ENCODE data around the gene GMEB1.
"Not testable (repeated sequence)": the region's sequence is repeated elsewhere in the genome, so short reads cannot be mapped to it uniquely, and the experiment has no call there.

GMEB1 gene

DNA sequence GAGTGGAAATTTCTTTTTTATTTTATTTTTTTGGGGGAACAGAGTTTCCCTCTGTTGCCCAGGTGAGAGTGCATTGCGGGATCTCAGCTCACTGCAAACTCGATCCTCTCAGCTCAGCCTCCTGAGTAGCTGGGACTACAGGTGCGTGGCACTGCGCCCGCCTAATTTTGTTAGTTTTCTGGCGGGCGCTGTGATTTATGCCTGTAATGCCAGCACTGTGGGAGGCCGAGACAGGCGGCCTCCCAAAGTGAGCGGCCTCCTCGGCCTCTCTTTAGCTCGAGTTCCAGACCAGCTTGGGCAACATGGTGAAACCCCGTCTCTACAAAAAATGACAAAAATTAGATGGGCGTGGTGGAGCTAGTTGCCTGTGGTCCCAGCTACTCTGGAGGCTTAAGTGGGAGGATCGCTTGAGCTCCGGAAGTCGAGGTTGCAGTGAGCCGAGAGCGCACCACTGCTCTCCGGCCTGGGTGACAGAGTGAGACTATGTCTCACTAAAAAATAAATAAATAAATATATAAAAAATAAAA is 2.7 kb downstream of the GMEB1 start:
- no peak for DNase-seq

DNA sequence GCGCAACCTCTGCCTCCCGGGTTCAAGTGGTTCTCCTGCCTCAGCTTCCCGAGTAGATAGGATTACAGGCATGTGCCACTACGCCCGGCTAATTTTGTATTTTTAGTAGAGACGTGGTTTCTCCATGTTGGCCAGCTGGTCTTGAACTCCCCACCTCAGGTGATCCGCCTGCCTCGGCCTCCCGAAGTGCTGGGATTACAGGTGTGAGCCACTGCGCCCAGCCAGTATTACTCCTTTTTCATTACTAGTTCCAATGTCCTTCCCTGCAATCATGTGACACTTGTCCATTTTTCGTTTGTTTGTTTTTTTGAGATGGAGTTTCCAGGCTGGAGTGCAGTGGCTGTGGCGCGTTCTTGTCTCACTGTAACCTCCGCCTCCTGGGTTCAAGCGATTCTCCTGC is 4.4 kb downstream of the GMEB1 start:
- not testable (repeated sequence) for DNase-seq

DNA sequence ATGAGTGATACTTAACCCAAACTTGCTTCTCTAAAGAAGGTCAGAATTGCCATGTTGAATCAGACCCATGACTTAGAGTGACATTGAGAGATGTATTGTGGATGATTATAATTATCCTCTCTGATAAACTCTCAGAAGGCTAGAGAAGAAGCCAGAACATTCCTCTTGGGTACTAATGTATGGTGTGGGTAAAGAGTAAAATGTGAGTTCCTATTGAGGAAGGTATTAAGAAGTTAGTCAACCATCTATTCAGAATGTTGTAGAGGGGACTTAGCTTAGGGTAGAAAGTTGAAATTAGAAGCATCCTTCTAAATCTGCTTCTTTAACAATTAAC is 7.3 kb downstream of the GMEB1 start:
- no peak for DNase-seq

DNA sequence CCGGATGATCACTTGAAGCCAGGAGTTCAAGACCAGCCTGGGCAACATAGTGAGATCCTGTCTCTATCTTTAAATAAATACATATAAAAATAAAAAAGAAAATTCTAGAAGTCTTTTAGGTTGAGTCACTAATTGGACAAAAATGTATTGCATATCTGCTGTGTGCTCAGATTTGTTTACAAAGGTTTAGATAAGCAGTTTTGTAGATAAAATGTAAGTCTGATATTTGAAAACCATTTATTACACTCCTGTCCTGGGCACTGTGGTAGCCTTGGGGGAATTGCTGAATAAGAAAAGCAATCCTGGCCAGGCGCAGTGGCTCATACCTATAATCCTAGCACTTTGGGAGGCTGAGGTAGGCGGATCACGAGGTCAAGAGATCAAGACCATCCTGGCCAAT is 11.6 kb downstream of the GMEB1 start:
- no peak for DNase-seq

DNA sequence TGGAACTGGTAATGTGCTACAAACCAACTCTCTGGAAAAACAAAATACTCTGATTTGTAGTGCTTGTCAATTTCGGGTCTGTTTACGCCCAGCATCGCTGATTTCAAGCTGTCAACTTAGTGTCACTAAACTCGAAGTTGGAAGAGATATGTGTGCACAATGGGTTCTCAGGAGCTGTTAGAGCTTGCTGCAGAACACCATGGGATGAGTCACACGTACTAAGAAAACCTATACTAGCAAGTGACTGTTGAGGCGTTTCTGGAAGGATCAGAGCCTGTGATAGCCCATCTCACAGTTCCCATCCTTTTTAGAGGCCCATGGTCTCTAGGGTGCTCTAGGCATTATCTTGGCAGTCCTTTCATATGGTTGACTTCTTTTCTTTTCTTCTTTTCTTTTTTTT is 14.3 kb downstream of the GMEB1 start:
- no peak for DNase-seq

DNA sequence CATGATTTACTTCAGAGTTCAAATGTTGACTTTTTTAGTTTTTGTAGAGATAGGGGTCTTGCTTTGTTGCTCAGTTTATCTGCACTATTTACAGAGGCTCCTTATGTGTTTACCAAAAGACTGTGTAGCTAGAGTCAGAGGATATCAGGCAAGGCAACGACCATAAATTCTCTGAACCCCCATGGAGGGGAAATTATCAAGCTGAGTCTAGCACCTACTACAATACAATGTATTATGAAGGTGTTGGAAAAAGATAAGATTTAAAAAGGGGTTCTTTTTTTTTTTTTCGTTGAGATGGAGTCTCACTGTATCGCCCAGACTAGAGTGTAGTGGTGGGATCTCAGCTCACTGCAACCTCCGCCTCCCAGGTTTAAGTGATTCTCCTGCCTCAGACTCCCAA is 16.4 kb downstream of the GMEB1 start:
- DNase-seq, result no peak

DNA sequence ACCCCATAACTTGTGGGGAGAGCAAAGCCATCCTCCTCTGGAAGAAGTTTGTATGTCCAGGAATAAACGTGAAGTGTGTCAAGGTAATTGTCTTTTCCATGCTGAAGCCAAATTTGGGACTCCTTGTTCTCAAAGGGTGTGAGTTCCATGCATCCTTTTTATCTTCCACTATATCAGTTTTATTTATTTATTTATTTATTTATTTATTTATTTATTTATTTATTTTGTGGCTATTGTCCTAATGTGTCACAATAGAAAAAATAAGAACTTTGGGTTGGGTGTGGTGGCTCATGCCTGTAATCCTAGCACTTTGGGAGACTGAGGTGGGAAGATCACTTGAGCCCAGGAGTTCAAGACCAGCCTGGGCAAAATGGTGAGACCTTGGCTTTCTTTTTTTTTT is 23.0 kb downstream of the GMEB1 start:
- DNase-seq, result not testable (repeated sequence)

DNA sequence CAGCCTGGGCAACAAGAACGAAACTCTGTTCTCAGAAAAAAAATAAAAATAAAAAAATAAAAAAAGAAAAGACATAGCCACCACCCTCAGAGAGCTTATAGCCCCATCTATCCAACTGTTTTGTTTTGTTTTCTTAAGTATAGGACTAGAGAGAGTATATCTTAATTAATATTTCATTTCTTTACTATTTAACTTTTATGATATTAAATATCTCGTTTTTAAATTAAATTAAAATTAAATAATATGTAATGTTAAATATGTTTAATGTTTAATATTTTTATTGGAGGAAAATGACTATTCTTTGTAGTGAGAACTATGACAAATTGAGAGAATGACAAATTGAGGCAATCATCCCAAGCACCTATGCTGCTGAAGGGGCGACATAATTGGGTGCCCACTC is 35.0 kb downstream of the GMEB1 start:
- no peak for DNase-seq

DNA sequence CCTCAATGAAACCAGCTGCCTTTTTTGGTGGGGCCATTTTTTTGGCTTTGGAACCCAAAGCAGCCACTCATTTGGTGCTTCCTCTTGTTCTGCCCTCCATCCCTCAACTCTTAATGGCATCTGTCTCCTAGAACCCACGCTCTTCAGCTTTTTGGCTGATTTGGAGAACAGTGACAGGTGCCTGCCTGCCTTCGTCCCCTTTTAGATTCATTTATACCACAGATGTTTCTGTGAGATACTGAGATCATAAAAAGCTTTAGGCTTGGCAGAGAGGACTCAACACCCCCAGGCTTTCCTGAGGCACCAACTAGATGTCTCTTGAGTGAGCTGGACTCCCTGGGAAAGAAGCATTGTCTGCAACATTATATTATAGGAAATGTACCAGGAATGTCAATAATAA is 47.8 kb downstream of the GMEB1 start:
- no peak for DNase-seq

DNA sequence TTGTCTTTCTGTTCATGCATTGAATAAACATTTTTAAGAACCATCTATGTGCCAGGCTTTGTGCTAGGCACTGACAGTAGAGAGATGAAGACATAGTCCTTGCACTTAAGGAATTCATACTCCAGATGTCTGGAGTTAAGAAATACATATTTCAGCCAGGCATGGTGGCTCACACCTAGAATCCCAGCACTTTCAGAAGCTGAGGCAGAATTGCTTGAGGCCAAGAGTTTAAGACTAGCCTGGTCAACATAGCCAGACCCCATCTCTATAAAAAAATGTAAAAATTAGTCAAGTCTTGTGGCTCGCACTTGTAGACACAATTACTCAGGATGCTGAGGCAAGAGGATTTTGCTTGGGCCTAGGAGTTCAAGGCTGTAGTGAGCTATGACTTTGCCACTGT is 49.6 kb downstream of the GMEB1 start:
- no peak for DNase-seq

DNA sequence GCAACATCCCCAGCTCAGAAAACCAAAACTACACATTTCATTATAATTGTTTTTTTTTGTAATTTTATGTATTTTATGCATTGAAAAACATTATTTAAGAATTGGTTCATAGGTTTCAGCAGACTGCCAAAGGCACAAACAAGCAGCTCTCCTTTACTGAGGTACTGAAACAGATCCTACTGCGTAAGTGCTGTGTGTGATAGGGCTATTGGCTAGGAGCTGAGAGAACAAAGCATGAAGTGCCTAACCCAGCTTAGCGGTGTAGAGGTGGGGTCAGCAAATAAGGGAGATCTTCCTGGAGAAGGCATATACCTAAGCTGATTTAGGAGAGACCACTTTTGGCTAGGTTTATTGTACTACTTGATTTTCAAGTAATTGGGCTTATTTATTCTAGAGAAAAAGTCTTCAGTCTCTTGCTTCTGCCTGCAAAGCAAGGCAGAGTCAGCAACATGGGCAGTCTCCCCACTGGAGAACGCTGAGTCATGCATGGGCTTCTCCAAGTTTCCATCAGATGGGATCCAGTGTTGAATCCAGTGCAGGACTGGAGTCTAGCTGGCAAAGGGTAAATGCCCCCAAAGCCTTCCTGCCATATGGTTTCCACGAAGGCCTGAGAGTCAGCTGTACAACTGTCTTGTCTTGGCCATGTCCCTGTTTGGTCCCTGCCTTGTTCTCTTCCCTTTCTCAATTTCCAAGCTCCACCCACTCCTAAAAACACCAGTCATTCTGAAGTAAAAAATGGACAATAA is 50.2 kb downstream of the GMEB1 start:
- DNase-seq, result no peak

DNA sequence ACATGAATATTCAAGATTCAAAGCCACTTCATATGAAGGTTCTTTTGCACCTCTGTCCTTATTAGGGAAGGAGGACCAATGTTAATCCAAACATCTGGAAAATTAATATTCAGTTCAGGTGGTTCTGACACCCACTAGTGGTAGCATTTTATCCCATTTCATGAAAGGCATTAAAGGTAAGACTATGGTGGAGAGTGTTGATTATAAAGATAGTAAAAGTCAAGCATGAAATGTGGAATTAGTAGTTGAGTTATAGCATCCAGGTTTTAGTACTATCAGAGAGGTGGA is 50.7 kb downstream of the GMEB1 start:
- DNase-seq, result no peak

DNA sequence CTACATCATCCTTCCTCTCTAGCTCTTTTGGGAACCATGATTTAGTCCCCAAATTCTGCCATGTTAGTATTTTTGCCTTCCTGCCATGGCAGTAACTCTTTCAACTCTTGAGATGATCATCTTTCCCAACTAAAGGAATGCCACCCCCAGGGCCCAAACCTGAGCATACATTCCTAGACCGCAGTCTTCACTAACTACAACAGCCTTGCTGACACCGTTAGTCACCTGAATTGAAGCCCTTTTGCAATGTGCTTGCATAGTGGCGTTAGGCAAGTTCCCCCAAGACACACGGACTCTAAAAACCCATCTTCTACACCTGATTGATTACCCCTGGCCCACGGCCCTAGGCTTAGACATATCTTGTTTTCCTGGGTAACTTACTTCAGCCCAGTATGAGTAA is 51.8 kb downstream of the GMEB1 start:
- DNase-seq, result no peak

DNA sequence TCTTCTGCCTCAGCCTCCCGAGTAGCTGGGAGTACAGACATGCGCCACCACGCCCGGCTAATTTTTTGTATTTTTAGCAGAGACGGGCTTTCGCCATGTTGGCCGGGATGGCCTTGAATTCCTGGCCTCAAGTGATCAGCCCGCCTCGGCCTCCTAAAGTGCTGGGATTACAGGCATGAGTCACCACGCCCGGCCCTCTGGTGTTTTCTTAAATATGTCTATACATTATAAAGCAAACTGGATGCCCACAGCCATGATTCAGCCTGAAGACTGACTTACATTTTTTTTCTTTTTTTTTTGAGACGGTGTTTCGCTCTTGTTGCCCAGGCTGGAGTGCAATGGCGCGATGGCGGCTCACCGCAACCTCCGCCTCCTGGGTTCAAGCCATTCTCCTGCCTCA is 53.3 kb downstream of the GMEB1 start:
- not testable (repeated sequence) for DNase-seq

DNA sequence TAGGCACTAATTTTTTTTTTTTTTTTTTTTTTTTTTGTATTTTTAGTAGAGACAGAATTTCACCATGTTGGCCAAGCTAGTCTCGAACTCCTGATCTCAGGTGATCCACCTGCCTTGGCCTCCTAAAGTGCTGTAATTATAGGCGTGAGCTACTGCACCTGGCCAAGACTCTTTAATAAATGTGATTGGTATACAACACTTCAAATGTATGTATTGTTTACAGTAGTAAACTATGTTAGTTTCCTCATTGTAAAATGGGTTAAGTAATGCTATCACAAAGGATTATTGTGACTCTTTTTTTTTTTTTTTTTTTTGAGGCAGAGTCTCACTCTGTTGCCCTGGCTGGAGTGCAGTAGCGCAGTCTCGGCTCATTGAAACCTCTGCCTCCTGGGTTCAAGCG is 56.8 kb downstream of the GMEB1 start:
- not testable (repeated sequence) for DNase-seq

DNA sequence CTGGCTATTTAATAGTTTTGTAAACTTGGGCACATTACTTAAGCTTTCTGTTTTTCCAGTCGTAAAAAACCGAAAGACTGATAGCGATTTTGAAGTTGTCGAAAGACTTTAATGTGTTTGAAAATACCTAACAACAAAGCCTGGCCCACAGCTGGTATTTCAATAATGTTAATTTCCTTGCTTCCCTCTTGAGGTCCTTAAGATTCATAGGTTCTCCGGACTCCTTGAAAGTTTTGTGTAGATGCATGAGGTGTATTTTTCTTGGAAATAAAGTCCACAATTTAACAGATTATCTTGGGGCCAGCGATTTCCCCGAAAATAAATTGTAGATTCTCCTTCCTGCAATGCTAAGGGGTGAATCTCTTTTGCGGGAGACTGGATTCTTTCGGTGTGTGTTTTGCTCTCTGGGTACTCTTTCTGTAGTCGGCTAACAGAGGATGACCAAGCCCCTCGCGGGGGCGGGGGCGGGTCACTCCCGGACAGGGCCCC is 67.4 kb downstream of the GMEB1 start:
- no peak for DNase-seq

DNA sequence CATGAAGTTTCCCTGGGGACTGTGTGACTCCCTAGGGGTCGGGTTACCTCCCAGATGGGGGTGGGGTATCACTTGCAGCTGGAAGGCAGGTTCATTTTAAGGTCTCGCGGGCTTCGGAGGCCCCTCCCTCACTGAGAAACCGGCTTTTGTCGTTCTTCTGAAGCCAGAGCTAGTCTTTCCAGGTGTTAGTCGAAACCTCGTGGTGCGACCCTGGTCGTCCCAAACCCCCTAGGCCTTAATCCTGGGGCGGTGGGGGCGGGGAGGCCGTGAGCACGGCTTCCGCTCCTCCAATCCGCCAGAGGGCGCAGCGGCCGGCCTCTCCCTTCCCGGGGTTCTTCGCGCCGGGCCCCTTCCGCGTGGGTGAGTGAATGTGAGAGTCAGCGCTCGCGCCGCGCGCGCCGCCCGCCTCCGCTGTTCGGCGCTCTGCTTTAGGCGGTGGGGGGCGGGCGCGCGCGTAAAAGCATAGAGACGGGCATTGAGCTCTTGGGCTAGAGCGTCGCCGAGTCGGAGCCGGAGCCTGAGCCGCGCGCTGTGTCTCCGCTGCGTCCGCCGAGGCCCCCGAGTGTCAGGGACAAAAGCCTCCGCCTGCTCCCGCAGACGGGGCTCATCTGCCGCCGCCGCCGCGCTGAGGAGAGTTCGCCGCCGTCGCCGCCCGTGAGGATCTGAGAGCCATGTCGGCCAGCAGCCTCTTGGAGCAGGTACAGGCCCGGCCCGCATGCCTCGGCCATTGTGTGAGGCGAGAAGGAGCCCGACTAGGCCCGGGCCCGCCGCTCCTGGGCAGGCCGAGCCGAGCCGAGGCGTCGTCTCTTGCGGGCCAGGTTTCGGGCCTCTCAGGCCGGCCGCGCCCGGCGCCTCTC is 68.1 kb downstream of the GMEB1 start, which contains the start of gene YTHDF2:
YTHDF2 (plus strand) TSS at position 491 of the 857 bp plus-strand sequence; CDS start at position 672, 181 bp downstream.
- peak; percentile 99 for DNase-seq

DNA sequence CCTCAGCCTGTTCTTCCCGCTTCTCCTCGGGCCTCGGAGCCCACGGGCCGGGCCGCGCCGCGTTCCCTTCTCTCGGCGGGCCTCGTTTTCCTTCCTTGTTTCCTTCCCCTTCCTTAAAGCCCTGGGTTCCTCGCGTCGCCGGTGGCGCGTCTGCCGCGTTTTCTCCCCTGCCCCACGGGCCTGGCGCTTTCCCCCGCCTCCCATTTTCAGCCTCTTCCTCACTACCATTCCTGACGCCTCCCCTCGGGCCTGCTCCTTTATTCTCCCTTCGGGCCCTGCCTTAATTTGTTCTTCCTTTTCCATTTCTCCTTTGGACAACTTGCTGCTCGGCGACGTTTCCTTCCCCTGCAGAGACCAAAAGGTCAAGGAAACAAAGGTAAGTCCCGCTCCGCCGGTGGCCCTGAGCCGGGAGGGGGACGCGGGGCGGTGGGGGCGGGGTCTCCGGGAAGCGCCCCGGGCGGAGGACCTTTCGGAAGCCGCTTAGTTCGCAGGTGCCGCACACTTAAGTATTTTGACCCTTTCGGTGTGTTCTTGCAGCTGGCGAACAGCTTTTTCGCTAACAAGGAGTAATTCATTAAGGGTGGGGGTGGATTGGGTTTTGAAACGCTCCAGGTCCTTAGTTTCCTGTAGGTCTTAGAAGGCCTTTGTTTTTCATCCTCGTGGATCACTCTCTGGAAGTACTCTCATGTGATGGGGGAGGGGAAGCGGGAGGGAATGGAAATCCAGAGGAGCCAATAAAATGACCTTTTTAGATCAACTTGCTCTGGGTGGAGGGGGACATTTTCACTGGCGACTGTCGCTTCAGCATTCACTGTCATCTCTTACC is 68.9 kb downstream of the GMEB1 start:
- DNase-seq, result peak; percentile 45

DNA sequence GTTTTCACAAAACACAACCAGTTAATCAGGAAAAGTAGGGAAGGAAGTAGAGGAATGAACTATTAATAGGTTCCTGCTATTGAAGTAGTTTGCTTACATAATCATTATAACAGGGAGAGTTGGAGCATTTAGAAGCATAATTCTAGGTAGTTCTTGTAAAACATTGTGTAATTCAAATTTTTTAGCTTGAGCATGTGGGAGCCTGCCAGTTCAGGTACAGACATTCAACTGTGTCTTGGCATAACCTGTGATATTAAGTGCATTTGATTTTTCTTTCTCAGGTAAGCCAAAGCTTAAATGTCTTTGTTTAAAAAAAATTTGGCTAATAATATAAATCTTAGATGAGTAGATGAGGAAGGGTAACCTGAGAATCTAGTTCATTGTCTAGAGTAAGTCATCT is 71.5 kb downstream of the GMEB1 start:
- no peak for DNase-seq

DNA sequence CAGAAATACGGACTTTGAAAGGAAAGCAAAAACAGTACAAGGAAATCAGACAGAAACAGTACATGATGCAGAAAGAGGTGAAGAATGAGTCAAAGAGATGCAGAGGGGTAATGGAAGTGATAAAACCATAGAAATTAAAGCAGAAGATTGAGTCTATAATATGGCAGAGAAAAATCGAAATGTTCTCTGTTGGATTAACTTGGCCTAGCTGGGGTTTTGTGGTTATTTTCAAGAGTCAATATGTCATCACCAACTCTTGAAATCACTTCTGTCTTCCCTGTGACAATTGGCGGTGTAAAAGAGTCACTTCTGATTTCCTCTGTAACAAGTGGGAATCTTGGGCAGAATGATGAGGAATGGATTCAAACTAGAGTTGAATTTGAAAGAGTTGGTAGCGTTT is 75.6 kb downstream of the GMEB1 start:
- no peak for DNase-seq

DNA sequence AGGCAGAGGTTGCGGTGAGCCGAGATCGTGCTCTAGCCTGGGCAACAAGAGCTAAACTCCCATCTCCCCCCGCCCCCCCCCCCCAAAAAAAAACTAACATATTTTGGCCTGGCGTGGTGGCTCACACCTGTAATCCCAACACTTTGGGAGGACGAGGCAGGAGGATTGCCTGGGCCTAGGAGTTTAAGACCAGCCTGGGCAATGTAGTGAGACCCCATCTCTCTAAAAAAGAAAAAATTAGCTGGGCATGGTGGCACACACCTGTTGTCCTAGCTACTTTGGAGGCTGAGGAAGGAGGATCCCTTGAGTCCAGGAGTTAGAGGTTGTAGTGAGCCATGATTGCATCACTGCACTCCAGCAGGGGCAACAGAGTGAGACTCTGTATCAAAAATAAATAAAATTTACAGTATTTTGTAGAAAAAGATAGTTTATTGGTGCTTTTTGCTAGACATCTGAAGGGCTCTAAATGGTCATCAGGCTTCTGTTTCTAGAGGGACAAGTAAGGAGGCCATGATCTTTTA is 77.1 kb downstream of the GMEB1 start:
- DNase-seq, result no peak

DNA sequence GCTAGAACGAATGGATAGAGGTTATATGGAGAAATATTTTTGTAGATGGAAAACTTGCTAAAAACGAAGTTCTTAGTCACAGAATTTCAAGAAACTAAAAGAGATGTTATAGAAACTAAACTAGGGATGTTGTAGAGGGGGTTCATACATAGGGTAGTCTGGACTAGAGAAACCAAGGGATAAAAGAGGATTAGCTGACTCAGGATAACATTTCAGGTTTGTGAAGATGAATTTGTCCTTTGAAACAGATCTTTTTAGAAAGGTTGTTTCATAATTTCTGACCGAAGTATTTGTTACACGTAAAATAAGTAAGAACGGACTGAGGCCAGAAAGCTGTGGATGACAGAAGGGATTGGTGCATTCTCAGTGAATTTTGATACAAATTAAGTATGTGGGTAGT is 81.7 kb downstream of the GMEB1 start:
- DNase-seq, result no peak

DNA sequence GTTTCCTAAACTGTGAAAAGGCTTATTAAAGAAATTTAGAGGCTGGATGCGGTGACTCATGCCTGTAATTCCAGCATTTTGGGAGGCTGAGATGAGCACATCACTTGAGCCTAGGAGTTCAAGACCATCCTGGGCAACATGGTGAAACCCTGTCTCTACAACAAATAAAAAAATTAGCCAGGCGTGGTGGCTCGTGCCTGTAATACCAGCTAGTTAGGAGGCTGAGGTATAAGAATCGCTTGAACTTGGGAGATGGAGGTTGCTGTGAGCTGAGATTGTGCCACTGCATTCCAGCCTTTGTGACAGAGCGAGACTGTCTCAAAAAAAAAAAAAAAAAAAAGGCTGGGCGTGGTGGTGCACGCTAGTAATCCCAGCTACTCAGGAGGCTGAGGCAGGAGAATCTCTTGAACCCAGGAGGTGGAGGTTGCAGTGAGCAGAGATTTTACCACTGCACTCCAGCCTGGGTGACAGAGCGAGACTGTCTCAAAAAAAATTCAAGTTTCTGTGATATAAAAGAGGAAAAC is 82.2 kb downstream of the GMEB1 start:
- DNase-seq, result not testable (repeated sequence)
